ENCODE data around the gene ZNF684.

Gene ZNF684

DNA sequence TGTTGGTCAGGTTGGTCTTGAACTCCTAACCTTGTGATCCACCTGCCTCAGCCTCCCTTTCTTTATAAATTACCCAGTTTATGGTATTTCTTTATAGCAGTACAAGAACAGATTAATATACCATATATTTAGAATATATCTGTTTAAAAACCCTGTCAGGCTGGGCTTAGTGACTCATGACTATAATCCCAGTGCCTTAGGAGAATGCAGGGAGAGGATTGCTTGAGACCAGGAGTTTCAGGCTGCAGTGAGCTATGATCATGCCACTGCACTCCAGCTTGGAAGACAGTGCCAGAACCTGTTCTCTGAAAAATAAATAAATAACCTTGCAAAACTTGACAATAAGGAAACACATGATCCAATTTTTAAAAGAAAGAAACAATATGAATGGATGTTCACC is 43.9 kb downstream of the ZNF684 start:
- no peak for DNase-seq

DNA sequence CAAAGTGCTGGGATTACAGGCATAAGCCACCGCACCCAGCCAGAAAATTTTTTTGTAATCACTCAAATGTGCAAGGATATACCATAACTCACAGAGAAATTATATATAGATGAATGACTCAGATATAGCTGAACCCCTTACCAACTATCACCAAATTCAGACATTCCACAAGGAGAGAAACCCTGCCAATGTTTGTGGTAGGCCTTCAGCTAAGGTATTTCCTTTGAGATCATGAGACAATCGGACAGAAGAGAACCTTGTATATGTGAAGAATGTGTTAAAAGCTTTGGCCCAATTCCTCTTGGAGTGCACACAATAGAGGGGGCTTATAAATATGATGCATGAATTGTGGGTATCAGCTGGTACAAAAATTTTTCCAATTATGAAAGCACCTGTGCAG is 50.7 kb downstream of the ZNF684 start:
- no peak for DNase-seq

DNA sequence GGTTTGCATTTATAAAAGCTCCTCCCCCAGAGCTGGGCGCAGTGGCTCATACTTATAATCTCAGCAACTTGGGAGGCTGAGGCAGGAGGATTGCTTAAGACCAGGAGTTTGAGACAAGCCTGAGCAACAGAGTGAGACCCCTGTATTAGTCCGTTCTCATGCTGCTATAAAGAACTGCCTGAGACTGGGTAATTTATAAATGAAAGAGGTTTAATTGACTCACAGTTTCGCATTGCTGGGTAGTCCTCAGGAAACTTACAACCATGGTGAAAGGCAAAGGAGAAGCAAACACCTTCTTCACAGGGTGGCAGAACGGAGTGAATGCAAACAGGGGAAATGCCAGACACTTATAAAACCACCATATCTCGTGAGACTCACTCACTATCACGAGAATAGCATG is 52.5 kb downstream of the ZNF684 start:
- no peak for DNase-seq

DNA sequence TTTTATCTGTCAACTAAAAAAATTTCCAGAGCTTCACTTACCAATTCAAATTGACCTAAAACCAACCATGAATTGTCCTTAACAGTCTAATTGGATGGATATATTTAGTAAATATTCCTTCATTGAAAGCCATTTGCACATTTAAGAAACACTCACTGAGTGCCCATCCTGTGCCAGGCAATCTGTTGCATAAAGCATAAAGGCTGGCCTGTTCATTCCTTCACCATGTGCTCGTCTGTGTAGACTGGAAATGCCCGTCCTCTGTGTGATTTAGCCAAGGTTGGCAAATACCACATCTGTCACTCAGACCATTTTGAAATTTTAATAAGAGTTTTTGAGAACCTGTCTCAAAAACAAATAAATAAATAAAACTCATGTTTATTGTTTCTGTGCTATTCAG is 57.1 kb downstream of the ZNF684 start:
- DNase-seq = no peak

DNA sequence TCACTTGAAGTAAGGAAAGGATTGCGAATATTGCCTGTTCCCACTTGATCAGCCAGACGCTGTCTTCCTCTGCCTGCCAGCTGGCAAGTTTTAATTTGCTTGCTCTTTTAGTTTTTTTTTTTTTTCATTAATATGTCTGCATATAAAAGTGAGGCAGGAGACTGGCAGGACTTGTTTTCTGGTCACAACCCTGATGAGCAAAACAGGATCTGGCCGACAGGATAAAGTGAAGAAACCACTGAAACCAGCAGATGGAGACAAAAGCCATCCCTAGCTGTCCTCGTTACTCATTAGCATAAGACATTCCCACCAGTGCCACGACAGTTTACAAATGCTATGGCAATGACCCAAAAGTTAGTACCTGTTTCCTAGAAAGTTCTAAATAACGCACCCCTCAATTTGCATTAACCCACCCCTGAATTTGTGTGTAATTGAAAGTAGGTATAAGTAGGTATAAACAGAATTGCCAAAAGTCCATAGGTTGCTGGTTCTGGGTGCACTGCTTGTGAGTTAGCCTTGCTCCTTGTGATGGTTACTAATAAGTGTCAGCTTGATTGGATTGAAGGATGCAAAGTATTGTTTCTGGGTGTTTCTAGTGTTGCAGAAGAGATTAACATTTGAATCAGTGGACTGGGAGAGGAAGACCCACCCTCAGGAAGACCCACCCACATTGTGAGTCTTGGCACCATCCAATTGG is 60.8 kb downstream of the ZNF684 start:
- no peak for DNase-seq

DNA sequence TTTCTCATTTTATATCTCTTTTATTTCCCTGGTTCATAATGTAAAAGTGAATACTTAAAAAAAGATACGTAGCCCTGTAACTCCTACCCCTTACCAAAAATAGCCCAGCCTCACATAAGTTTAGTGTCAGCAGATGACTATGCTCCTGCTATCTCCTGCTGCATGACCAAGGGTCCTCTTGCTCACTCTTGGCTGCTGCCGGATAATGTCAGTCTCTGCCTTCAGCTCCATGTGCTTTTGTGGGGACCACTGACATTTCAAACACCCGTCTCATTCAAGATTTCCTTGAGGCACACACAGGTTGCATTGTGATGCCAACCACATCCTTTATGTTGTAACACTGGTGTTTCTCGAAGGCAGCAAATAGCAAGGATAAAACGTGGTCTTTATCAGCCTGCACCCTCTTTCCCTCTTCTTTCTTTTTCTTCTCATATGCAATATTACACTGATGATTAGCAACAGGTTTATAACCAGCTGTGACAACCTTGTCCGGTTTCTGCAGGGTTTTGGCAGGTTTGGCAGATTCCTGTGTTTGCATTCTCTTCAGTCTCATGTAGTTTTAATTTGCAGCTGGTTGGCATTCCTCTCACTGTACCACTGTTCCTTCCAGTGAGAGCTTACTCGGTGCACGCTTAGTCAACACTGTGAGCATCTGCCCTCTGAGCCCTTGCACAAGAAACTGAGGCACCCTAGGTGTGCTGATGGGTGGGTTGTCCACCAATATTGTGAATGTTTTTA is 62.2 kb downstream of the ZNF684 start:
- DNase-seq = no peak

DNA sequence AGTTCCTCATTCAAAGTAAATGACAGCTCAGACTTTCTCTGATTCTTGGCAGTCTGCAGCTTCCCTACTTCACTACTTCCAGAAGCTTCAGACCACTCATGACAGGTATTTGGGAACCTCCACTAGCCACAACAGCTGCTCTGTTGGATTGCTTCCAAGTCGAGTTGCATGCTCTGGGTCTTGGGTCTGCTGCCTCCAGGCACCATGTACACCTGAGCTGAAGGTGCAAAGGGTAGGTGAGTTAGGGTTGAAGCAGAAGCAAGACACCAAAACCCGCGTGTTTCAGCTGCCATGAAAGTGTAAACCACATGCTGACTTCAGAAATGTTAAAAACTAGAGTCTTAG is 62.7 kb downstream of the ZNF684 start:
- no peak for DNase-seq

DNA sequence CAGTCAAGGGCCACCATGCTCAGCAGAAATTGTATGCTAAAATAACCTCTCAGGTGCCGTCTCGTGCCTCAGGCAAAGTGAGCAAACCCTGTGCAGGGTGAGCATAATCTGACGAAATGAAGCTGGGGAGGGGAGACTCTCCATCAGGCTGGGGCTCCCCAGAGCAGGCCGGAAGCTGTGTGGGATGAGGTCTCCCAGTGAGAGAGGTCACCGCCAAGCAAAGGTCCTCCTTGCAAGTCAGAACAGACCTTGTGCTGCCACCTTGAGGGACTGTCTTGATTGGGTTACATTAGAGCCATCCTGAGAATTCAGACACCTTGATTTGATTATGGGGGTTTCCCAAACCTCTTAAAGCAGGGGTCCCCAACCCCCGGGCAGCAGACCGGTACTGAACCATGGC is 64.2 kb downstream of the ZNF684 start:
- DNase-seq = no peak
